Measurements from ENCODE around the gene CNTROB. TPM values are rescaled to one million over a fixed set of nuclear protein-coding genes. Genes with fewer than 3 reads are reported as not detected.

Gene CNTROB
- polyA plus RNA-seq, 1 donor from 2014 or later = 48.7 TPM

GRCh38 chr17:7943291-7943690 lies 11.3 kb downstream of the CNTROB start:
- Histone ChIP-seq H3K4me3 (ENCODE audit: low read length) (no peak overlapping the region), H3K27ac (ENCODE audit: low read length) (no peak overlapping the region), H3K36me3 (ENCODE audit: insufficient read depth, low read length) (peaks cover 13% of the 10 kb centered on the region), H3K4me2 (ENCODE audit: low read length) (no peak overlapping the region), H4K20me1 (ENCODE audit: insufficient read depth) (no peaks in the 10 kb centered on the region), H3K79me2 (replicated peaks; ENCODE audit: insufficient read depth, low read length) (no peaks in the 10 kb centered on the region), H3K9me2 (ENCODE audit: insufficient read depth, low read length) (no peaks in the 10 kb centered on the region), H3K9me3 (ENCODE audit: low read length) (no peaks in the 10 kb centered on the region), H3K27me3 (ENCODE audit: insufficient read depth, low read depth, low read length) (no peaks in the 10 kb centered on the region), H2AFZ (ENCODE audit: low read depth, low read length) (no peak overlapping the region), H3K9ac (ENCODE audit: low read length) (no peak overlapping the region), H3F3A (ENCODE audit: insufficient read depth, low read length, poor library complexity, severe bottlenecking) (no peaks in the 10 kb centered on the region)
- no peak for TF ChIP-seq MXI1 (conservative IDR thresholded peaks at IDR 0.05; ENCODE audit: poor library complexity, severe bottlenecking)
- TF ChIP-seq POLR2AphosphoS5 (IDR thresholded peaks at IDR 0.05) = no peak
- no peak for TF ChIP-seq TAF1 (IDR thresholded peaks at IDR 0.05; ENCODE audit: low read depth)
- TF ChIP-seq RAD21 (conservative IDR thresholded peaks at IDR 0.05) = no peak
- TF ChIP-seq REST (IDR thresholded peaks at IDR 0.05; ENCODE audit: borderline replicate concordance) = no peak
- no peak for TF ChIP-seq EZH2 (IDR thresholded peaks at IDR 0.05; ENCODE audit: borderline replicate concordance, insufficient read depth, low read length, poor library complexity, severe bottlenecking)
- TF ChIP-seq CTCF (IDR thresholded peaks at IDR 0.05; ENCODE audit: poor library complexity, severe bottlenecking) = no peak
- TF ChIP-seq EP300 (conservative IDR thresholded peaks at IDR 0.05; ENCODE audit: poor library complexity, severe bottlenecking) = no peak
- TF ChIP-seq SMC3 (conservative IDR thresholded peaks at IDR 0.05; ENCODE audit: poor library complexity) = no peak

GRCh38 chr17:7944326-7944725 lies 12.3 kb downstream of the CNTROB start:
- Histone ChIP-seq H3K9ac (ENCODE audit: low read length) (no peak overlapping the region), H3K27ac (ENCODE audit: low read length) (no peak overlapping the region), H3K9me2 (ENCODE audit: insufficient read depth, low read length) (no peaks in the 10 kb centered on the region), H3K27me3 (ENCODE audit: insufficient read depth, low read depth, low read length) (no peaks in the 10 kb centered on the region), H3K79me2 (replicated peaks; ENCODE audit: insufficient read depth, low read length) (no peaks in the 10 kb centered on the region), H3K9me3 (ENCODE audit: low read length) (no peaks in the 10 kb centered on the region), H2AFZ (ENCODE audit: low read depth, low read length) (no peak overlapping the region), H3F3A (ENCODE audit: insufficient read depth, low read length, poor library complexity, severe bottlenecking) (no peaks in the 10 kb centered on the region), H3K36me3 (ENCODE audit: insufficient read depth, low read length) (peaks cover 13% of the 10 kb centered on the region), H4K20me1 (ENCODE audit: insufficient read depth) (no peaks in the 10 kb centered on the region), H3K4me3 (ENCODE audit: low read length) (no peak overlapping the region), H3K4me2 (ENCODE audit: low read length) (no peak overlapping the region)
- TF ChIP-seq RAD21 (conservative IDR thresholded peaks at IDR 0.05) (no peak), REST (IDR thresholded peaks at IDR 0.05; ENCODE audit: borderline replicate concordance) (no peak)

All from neural cell (in vitro differentiated cells).